Raji (cell line): Measurements from ENCODE around the gene CD36.

ENCODE experiments used
- POLR2A ChIP-seq: IDR thresholded peaks from 2 replicates; pipeline ENCODE4 v1.6.1; 2011; ENCODE audit warnings: low read depth, low read length, control low read depth; ENCODE audit not compliant: insufficient read depth

CD36 gene

GRCh38 chr7:80661729-80662128 lies 23.3 kb downstream of the CD36 start:
- TF ChIP-seq POLR2A = no peak

- no peak for TF ChIP-seq POLR2A
These were observed 23.8 kb downstream of the CD36 start for GRCh38 chr7:80662252-80662651.

- TF ChIP-seq POLR2A = no peak
These were observed 27.1 kb downstream of the CD36 start for GRCh38 chr7:80665526-80665925.

DNA sequence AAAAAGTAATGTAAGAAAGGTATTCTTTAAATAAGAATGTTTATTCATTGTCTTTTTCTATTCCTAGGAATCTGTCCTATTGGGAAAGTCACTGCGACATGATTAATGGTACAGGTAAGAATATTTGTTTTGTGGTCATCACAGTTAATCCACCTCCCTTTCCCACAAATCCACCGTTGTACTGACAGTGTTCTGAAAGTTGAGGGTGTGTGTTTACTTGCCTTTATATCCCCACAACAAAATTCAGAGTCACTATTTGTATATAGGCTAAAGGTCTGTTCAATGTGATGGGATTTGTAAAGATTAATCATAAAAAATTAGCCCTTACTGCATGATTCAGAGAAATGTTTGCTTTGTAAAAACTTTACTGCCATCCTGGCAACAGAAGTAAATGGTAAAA lies 27.9 kb downstream of the CD36 start:
- TF ChIP-seq POLR2A = no peak

GRCh38 chr7:80671744-80672143 lies 33.3 kb downstream of the CD36 start:
- no peak for TF ChIP-seq POLR2A

DNA sequence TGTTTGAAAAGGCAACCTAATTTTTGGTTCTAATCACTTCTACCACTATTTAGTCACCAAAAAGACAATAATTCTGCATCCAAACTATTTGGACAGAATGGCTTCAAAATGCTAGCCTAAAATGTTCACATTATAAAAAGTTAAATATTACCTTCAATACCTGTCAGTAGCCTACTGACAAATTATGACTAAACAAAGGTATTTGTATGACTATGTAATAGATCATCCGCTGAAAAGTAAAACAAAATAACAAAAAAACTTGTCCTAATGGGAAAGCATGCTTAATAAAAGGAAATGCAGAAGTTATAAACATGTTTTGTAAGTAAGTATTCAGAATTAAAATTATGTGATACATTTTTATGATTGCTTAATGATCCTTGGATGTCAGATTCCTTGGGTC lies 36.6 kb downstream of the CD36 start:
- TF ChIP-seq POLR2A = no peak

DNA sequence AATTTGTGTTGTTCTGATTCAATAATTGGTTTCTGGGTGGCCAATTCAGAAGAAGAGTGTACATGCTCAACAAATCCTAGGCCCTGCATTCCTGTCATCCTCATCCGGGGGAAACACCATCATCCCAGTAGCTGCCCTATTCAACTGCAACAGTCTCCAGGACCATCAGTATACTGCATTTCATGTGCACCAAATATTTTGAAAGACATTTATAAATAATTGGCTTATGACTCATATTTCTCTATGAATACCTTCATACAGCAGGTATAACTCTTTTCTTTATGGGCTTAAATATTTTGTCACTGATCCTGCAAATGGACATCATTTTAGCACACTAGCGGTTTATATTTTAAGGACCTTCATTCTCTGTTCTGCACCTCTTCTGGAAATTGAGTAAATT lies 38.0 kb downstream of the CD36 start:
- no peak for TF ChIP-seq POLR2A

DNA sequence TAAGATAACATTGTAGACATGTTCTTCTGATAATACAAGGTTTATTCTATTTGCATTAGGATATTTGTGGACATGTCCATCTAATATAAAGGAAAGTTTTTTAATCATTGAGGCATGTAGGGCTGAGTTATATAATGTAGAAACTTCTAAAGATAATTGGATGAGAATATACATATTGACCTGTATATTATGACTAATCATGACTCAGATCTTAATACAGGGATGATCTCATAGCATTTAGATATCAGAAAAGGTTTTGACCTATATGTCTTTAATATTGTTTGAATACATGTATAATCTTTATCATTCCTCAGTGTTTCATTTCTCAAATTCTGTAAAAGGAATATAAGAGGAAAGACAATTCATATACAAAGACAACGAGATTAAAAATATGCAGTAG lies 39.2 kb downstream of the CD36 start:
- TF ChIP-seq POLR2A = no peak

DNA sequence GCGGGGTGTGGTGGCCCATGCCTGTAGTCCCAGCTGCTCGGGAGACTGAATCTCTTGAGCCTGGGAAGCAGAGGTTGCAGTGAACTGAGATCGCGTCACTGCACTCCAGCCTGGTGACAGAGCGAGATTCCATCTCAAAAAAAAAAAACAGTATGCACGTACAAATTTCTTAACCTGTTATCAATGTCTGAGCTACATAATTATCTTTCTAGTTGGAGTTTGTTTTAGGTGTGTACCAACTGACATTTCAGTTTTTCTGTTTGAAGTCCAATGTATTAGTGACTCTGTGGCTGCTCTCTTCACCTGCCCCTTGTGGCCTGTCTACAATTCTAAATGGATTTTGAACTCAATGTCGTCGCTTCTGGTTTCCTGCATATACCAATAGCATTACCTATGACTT lies 40.3 kb downstream of the CD36 start:
- no peak for TF ChIP-seq POLR2A

- no peak for TF ChIP-seq POLR2A
These were observed 41.8 kb downstream of the CD36 start for GRCh38 chr7:80679921-80680907.

GRCh38 chr7:80681272-80681885 lies 42.9 kb downstream of the CD36 start:
- TF ChIP-seq POLR2A = no peak

DNA sequence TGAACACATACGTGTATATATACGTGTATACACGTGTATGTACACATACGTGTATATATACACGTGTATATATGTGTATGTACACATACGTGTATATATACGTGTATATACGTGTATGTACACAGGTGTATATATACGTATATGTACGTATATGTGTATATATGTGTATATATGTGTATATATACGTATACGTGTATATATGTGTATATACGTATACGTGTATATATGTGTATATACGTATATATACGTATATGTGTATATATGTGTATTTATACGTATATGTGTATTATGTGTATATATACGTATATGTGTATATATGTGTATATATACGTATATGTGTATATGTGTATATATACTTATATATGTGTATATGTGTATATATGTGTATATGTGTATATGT lies 44.3 kb downstream of the CD36 start:
- TF ChIP-seq POLR2A = no peak

GRCh38 chr7:80686576-80686975 lies 48.1 kb downstream of the CD36 start:
- TF ChIP-seq POLR2A = no peak

GRCh38 chr7:80699045-80699638 lies 60.7 kb downstream of the CD36 start:
- no peak for TF ChIP-seq POLR2A

- no peak for TF ChIP-seq POLR2A
These were observed 61.3 kb downstream of the CD36 start for GRCh38 chr7:80699721-80700256.

GRCh38 chr7:80703272-80703671 lies 64.8 kb downstream of the CD36 start:
- no peak for TF ChIP-seq POLR2A
